Left lung (tissue), 10 donors: ENCODE results near the gene TTC39B. TPM values are rescaled to one million over a fixed set of nuclear protein-coding genes. Genes with fewer than 3 reads are reported as not detected.
A peak's percentile ranks its signal among the peaks of the same experiment; 100 is the strongest.

ENCODE experiments used
- ATAC-seq: fragments of 200-7000 bp; cut with Tn5 transposase; one replicate; pipeline ENCODE4 v1.9.1; 2020; ENCODE audit warnings: moderate library complexity
- DNase-seq, 4 donors: peaks; one replicate each; pipeline ENCODE4 v3.0.0-alpha.2; 2013 to 2020
- H3K27ac ChIP-seq, 2 donors: fragments of 200-600 bp; sonication (generic) in 1 of 2; one replicate each; pipeline versions ENCODE4 v1.5.0 to v1.8.0; 2020 to 2021
- H3K27me3 ChIP-seq, 2 donors: fragments of 200-600 bp; sonication (generic) in 1 of 2; one replicate each; pipeline versions ENCODE4 v1.5.0 to v1.8.0; 2020 to 2021
- H3K36me3 ChIP-seq, 2 donors: fragments of 200-600 bp; sonication (generic) in 1 of 2; one replicate each; pipeline versions ENCODE4 v1.5.0 to v1.8.0; 2020 to 2021
- H3K4me1 ChIP-seq, 2 donors: fragments of 200-600 bp; one replicate each; pipeline ENCODE4 v1.8.0; 2021
- H3K4me3 ChIP-seq, 2 donors: fragments of 200-600 bp; sonication (generic) in 1 of 2; one replicate each; pipeline versions ENCODE4 v1.5.0 to v1.8.0; 2020 to 2021; ENCODE audit warnings: mild to moderate bottlenecking in 1 of 2
- H3K9me3 ChIP-seq, 2 donors: fragments of 200-600 bp; sonication (generic) in 1 of 2; one replicate each; pipeline versions ENCODE4 v1.5.0 to v1.8.0; 2020 to 2021
- CTCF ChIP-seq, 2 donors: fragments of 200-600 bp; sonication (generic) in 1 of 2; IDR thresholded peaks; one replicate each; pipeline versions ENCODE4 v1.5.0 to v1.8.0; 2021; ENCODE audit warnings: antibody characterized with exemption in 2 of 2
- intact Hi-C, 2 donors: fragments of 100-400 bp; cut with DNase I; formaldehyde crosslinking; loops; one replicate each; pipeline versions ENCODE4 v1.11.2 to v1.14.2; 2022
- polyA plus RNA-seq, 6 donors: library from polyadenylated mRNA; unstranded; fragments of 120-200 nt; gene quantifications; one replicate each; pipeline ENCODE4 v1.2.1, GENCODE V29; 2013; ENCODE audit not compliant: insufficient read length in 6 of 6
- total RNA-seq, 2 donors: library from RNA; stranded (reverse); fragmentation: NEBNext Ultra II Directional; extraction: Animal tissue kit (Norgen Biotek cat#: 25700); gene quantifications; one replicate each; pipeline ENCODE4 v1.2.1, GENCODE V29; 2021
- donor health status: DM: no; HTN: yes; CAD: no.
- donor health status: DM: no; HTN: no; CAD: no.

The TTC39B gene
- total and polyA plus RNA-seq, 8 donors = 10.7 to 23.2 (median 13.1) TPM

GRCh38 chr9:15157381-15157780, 149.6 kb downstream of the TTC39B start:
- Histone ChIP-seq H3K27me3 (no peaks in the 10 kb centered on the region), H3K4me1 (no peaks in the 10 kb centered on the region), H3K27ac (no peak overlapping the region), H3K9me3 (no peaks in the 10 kb centered on the region), H3K36me3 (no peaks in the 10 kb centered on the region), H3K4me3 (no peak overlapping the region)
- no peak for DNase-seq
- intact Hi-C loops = no loop called here
- no peak for ATAC-seq
- TF ChIP-seq CTCF (IDR thresholded peaks at IDR 0.05) = no peak

- no peak for TF ChIP-seq CTCF (IDR thresholded peaks at IDR 0.05)
- ATAC-seq (no peak), DNase-seq (no peak)
- H3K36me3 ChIP-seq = no peaks in the 10 kb centered on the region
- H3K4me3 ChIP-seq = no peak overlapping the region
- H3K9me3 ChIP-seq = no peaks in the 10 kb centered on the region
- intact Hi-C loops = no loop called here
- peak overlapping the region in 1 of 2 donors; percentile 71 for H3K27ac ChIP-seq
- H3K27me3 ChIP-seq = no peaks in the 10 kb centered on the region
- H3K4me1 ChIP-seq = no peaks in the 10 kb centered on the region
These were observed 150.8 kb downstream of the TTC39B start for GRCh38 chr9:15156241-15156640.

- Histone ChIP-seq H3K4me3 (no peak overlapping the region), H3K27ac (peak overlapping the region in 1 of 2 donors; percentile 71), H3K36me3 (no peaks in the 10 kb centered on the region), H3K4me1 (no peaks in the 10 kb centered on the region), H3K9me3 (no peaks in the 10 kb centered on the region), H3K27me3 (no peaks in the 10 kb centered on the region)
- no peak for TF ChIP-seq CTCF (IDR thresholded peaks at IDR 0.05)
- ATAC-seq = peak; percentile 55
- DNase-seq = peak in 2 of 4 donors; percentile 78 to 82
- intact Hi-C loops = no loop called here
These were observed 151.2 kb downstream of the TTC39B start for GRCh38 chr9:15155826-15156225.

GRCh38 chr9:15155323-15155722, 151.7 kb downstream of the TTC39B start:
- ATAC-seq (no peak), DNase-seq (no peak)
- Histone ChIP-seq H3K4me3 (no peak overlapping the region), H3K27ac (peak overlapping the region in 1 of 2 donors; percentile 61), H3K9me3 (no peaks in the 10 kb centered on the region), H3K27me3 (no peaks in the 10 kb centered on the region), H3K4me1 (no peaks in the 10 kb centered on the region), H3K36me3 (no peaks in the 10 kb centered on the region)
- no peak for TF ChIP-seq CTCF (IDR thresholded peaks at IDR 0.05)
- intact Hi-C loops = no loop called here

- no peaks in the 10 kb centered on the region for H3K4me1 ChIP-seq
- DNase-seq (no peak), ATAC-seq (no peak)
- H3K4me3 ChIP-seq = no peak overlapping the region
- no peaks in the 10 kb centered on the region for H3K27me3 ChIP-seq
- peak overlapping the region in 1 of 2 donors; percentile 61 for H3K27ac ChIP-seq
- no peaks in the 10 kb centered on the region for H3K36me3 ChIP-seq
- H3K9me3 ChIP-seq = no peaks in the 10 kb centered on the region
- TF ChIP-seq CTCF (IDR thresholded peaks at IDR 0.05) = no peak
- intact Hi-C loops = no loop called here
These were observed 152.3 kb downstream of the TTC39B start for GRCh38 chr9:15154677-15155076.
